H9 (cell line): ENCODE results near the gene ANKRD2. TPM values are rescaled to one million over a fixed set of nuclear protein-coding genes. Genes with fewer than 3 reads are reported as not detected.

Experiments used
- DNase-seq: peaks from one replicate; pipeline ENCODE4 v3.0.0-alpha.2; 2017
- H2AFZ ChIP-seq: one replicate; pipeline ENCODE4 v1.6.1; 2013; ENCODE audit warnings: mild to moderate bottlenecking, low read length, control low read depth, moderate library complexity
- H2AK5ac ChIP-seq: 2 replicates; pipeline ENCODE4 v1.6.1; 2013; ENCODE audit warnings: low read length, control low read depth, mixed read lengths; ENCODE audit not compliant: insufficient read length
- H2BK120ac ChIP-seq: one replicate; pipeline ENCODE4 v1.6.1; 2013; ENCODE audit warnings: low read depth, mild to moderate bottlenecking, low read length, control low read depth, inconsistent platforms; ENCODE audit not compliant: poor library complexity, severe bottlenecking
- H2BK12ac ChIP-seq: 2 replicates; pipeline ENCODE4 v1.6.1; 2013; ENCODE audit warnings: low read length, control low read depth, mixed read lengths, low read depth; ENCODE audit not compliant: insufficient read length
- H2BK15ac ChIP-seq: 2 replicates; pipeline ENCODE4 v1.6.1; 2013; ENCODE audit warnings: low read depth, low read length, control low read depth
- H2BK20ac ChIP-seq: one replicate; pipeline ENCODE4 v1.6.1; 2013; ENCODE audit warnings: low read depth, mild to moderate bottlenecking, low read length, control low read depth, inconsistent platforms; ENCODE audit not compliant: poor library complexity, severe bottlenecking
- H2BK5ac ChIP-seq: 2 replicates; pipeline ENCODE4 v1.6.1; 2013; ENCODE audit warnings: low read length, control low read depth, mixed read lengths; ENCODE audit not compliant: insufficient read length
- H3K14ac ChIP-seq: 2 replicates; pipeline ENCODE4 v1.6.1; 2013; ENCODE audit warnings: low read length, control low read depth; ENCODE audit not compliant: insufficient read depth
- H3K18ac ChIP-seq: 2 replicates; pipeline ENCODE4 v1.6.1; 2013; ENCODE audit warnings: low read depth, mild to moderate bottlenecking, mixed read lengths, low read length, control low read depth; ENCODE audit not compliant: insufficient read length
- H3K23ac ChIP-seq: 2 replicates; pipeline ENCODE4 v1.6.1; 2013; ENCODE audit warnings: low read length, control low read depth, mixed read lengths, low read depth; ENCODE audit not compliant: insufficient read length
- H3K23me2 ChIP-seq: 2 replicates; pipeline ENCODE4 v1.6.1; 2013; ENCODE audit warnings: low read depth, mild to moderate bottlenecking, mixed read lengths, low read length, control low read depth; ENCODE audit not compliant: insufficient read length, poor library complexity, severe bottlenecking
- H3K27ac ChIP-seq: 2 replicates; pipeline ENCODE4 v1.5.1; 2013; ENCODE audit warnings: low read length, control low read depth, mixed read lengths, low read depth; ENCODE audit not compliant: insufficient read length
- H3K27me3 ChIP-seq: 2 replicates; pipeline ENCODE4 v1.6.1; 2013; ENCODE audit warnings: low read length, control low read depth, inconsistent platforms; ENCODE audit not compliant: insufficient read depth
- H3K4ac ChIP-seq: 2 replicates; pipeline ENCODE4 v1.6.1; 2013; ENCODE audit warnings: low read depth, mild to moderate bottlenecking, control low read depth, inconsistent platforms, low read length, moderate library complexity
- H3K4me1 ChIP-seq: 2 replicates; pipeline ENCODE4 v1.6.1; 2013; ENCODE audit warnings: low read length, control low read depth, inconsistent platforms; ENCODE audit not compliant: insufficient read depth
- H3K4me2 ChIP-seq: 2 replicates; pipeline ENCODE4 v1.6.1; 2013; ENCODE audit warnings: low read length, control low read depth, mixed read lengths; ENCODE audit not compliant: insufficient read length, insufficient read depth
- H3K56ac ChIP-seq: 2 replicates; pipeline ENCODE4 v1.6.1; 2013; ENCODE audit warnings: low read depth, mild to moderate bottlenecking, mixed read lengths, low read length, control low read depth; ENCODE audit not compliant: insufficient read length
- H3K79me1 ChIP-seq: 2 replicates; pipeline ENCODE4 v1.6.1; 2013; ENCODE audit warnings: low read depth, mild to moderate bottlenecking, moderate library complexity, low read length, control low read depth, inconsistent platforms; ENCODE audit not compliant: insufficient read depth, poor library complexity, severe bottlenecking
- H3K79me2 ChIP-seq: 2 replicates; pipeline ENCODE4 v1.6.1; 2013; ENCODE audit warnings: low read length, control low read depth, inconsistent platforms; ENCODE audit not compliant: insufficient read depth
- H3K9ac ChIP-seq: 2 replicates; pipeline ENCODE4 v1.6.1; 2013; ENCODE audit warnings: low read length, control low read depth, mixed read lengths; ENCODE audit not compliant: insufficient read length; ENCODE audit errors: extremely low read depth
- H3K9me3 ChIP-seq: one replicate; pipeline ENCODE4 v1.6.1; 2013; ENCODE audit warnings: low read depth, low read length, inconsistent platforms; ENCODE audit not compliant: control insufficient read depth
- H3T11ph ChIP-seq: one replicate; pipeline ENCODE4 v1.6.1; 2013; ENCODE audit warnings: mild to moderate bottlenecking, low read length, control low read depth, inconsistent platforms
- H4K20me1 ChIP-seq: one replicate; pipeline ENCODE4 v1.6.1; 2013; ENCODE audit not compliant: control insufficient read depth, insufficient read length, insufficient read depth
- H4K5ac ChIP-seq: 2 replicates; pipeline ENCODE4 v1.6.1; 2013; ENCODE audit warnings: low read depth, mild to moderate bottlenecking, mixed read lengths, low read length, control low read depth; ENCODE audit not compliant: insufficient read length
- H4K8ac ChIP-seq: replicated peaks from 2 replicates; pipeline ENCODE4 v1.6.1; 2013; ENCODE audit warnings: low read length, control low read depth, mixed read lengths, low read depth; ENCODE audit not compliant: insufficient read length
- H4K91ac ChIP-seq: 2 replicates; pipeline ENCODE4 v1.6.1; 2013; ENCODE audit warnings: low read depth, mild to moderate bottlenecking, moderate library complexity, mixed read lengths, low read length, control low read depth; ENCODE audit not compliant: insufficient read length
- H3K27ac Mint-ChIP-seq, 3 experiments: 2 replicates in 2 of 3; 3 replicates in 1 of 3; pipeline ENCODE4 v1.8.0; 2020 to 2021; ENCODE audit warnings: mixed read lengths in 3 of 3, mild to moderate bottlenecking in 1 of 3, moderate library complexity in 1 of 3
- H3K27me3 Mint-ChIP-seq: 2 replicates; pipeline ENCODE4 v1.8.0; 2021; ENCODE audit warnings: low read depth, mild to moderate bottlenecking, moderate library complexity, mixed read lengths
- H3K36me3 Mint-ChIP-seq, 3 experiments: 2 replicates in 2 of 3; 3 replicates in 1 of 3; pipeline ENCODE4 v1.8.0; 2020 to 2021; ENCODE audit warnings: low read depth in 3 of 3, mixed read lengths in 3 of 3; ENCODE audit not compliant: insufficient read depth in 1 of 3
- H3K4me1 Mint-ChIP-seq, 2 experiments: 2 replicates each; pipeline ENCODE4 v1.8.0; 2020; ENCODE audit warnings: mixed read lengths in 2 of 2
- H3K4me3 Mint-ChIP-seq, 2 experiments: 2 replicates in 1 of 2; 3 replicates in 1 of 2; pipeline ENCODE4 v1.8.0; 2020 to 2021; ENCODE audit warnings: mild to moderate bottlenecking in 2 of 2, mixed read lengths in 2 of 2, moderate library complexity in 1 of 2
- H3K9me3 Mint-ChIP-seq, 2 experiments: 2 replicates in 1 of 2; 3 replicates in 1 of 2; pipeline ENCODE4 v1.8.0; 2020; ENCODE audit warnings: mild to moderate bottlenecking in 2 of 2, mixed read lengths in 2 of 2, moderate library complexity in 1 of 2
- CTCF ChIP-seq: fragments of 200-600 bp; sonication (generic); conservative IDR thresholded peaks from 3 replicates; pipeline ENCODE4 v1.8.0; 2021; ENCODE audit warnings: antibody characterized with exemption, mild to moderate bottlenecking
- WGBS: extraction: QIAGEN DNeasy Blood & Tissue Kit; methylation state at CpG from one replicate; pipeline ENCODE4 v1.1.7; 2013; ENCODE audit warnings: missing lambda C conversion rate, low lambda C conversion rate, mixed read lengths; ENCODE audit not compliant: insufficient read length; ENCODE audit errors: extremely low coverage; 5-methylcytosine and 5-hydroxymethylcytosine counted together
- total RNA-seq: library from RNA; stranded (reverse); gene quantifications from 2 replicates; pipeline ENCODE4 v1.2.1, GENCODE V29; 2021

Gene ANKRD2
- total RNA-seq, 1 experiment from 2014 or later: not detected

- H3K18ac ChIP-seq: no peak within 1 kb of the TSS
- no peaks in the 10 kb centered on the region for H3K79me1 ChIP-seq
- no peak within 1 kb of the TSS for H2BK5ac ChIP-seq
- H4K5ac ChIP-seq: no peak within 1 kb of the TSS
- no CpG with 5 or more reads among the region's 3 CpGs for WGBS
- H3K9me3 ChIP-seq: no peaks in the 10 kb centered on the region
- peaks cover 0 to 3% of the 10 kb centered on the region in 2 experiments; a peak in 2 of 4 replicates for H3K4me1 Mint-ChIP-seq
- no peak within 1 kb of the TSS for H3K23ac ChIP-seq
- H3K56ac ChIP-seq: no peak within 1 kb of the TSS
- no peak within 1 kb of the TSS for H3K27ac ChIP-seq
- DNase-seq: no peak
- no peaks in the 10 kb centered on the region for H3K79me2 ChIP-seq
- no peak within 1 kb of the TSS; the same call in 1 of the 2 replicates for H2BK15ac ChIP-seq
- H3K23me2 ChIP-seq: no peaks in the 10 kb centered on the region
- H3K4ac ChIP-seq: no peak within 1 kb of the TSS
- H3K36me3 Mint-ChIP-seq: no peaks in the 10 kb centered on the region
- no peaks in the 10 kb centered on the region for H4K20me1 ChIP-seq
- TF ChIP-seq CTCF: no peak
- no peak within 1 kb of the TSS; the same call in 1 of the 2 replicates for H3K14ac ChIP-seq
- H3K27me3 Mint-ChIP-seq: no peaks in the 10 kb centered on the region
- H3K4me3 Mint-ChIP-seq: no peak within 1 kb of the TSS
- no peaks in the 10 kb centered on the region for H3K27me3 ChIP-seq
- no peak within 1 kb of the TSS for H4K8ac ChIP-seq
- H3K9me3 Mint-ChIP-seq: no peaks in the 10 kb centered on the region
- H3T11ph ChIP-seq: no peak within 1 kb of the TSS
- H2BK20ac ChIP-seq: no peak within 1 kb of the TSS
- H2AFZ ChIP-seq: no peak within 1 kb of the TSS
- no peak within 1 kb of the TSS for H2BK120ac ChIP-seq
- peak within 1 kb of the TSS in 2 of 3 experiments; percentile 52 to 68; a peak in 2 of 7 replicates for H3K27ac Mint-ChIP-seq
- H2BK12ac ChIP-seq: no peak within 1 kb of the TSS
- H4K91ac ChIP-seq: no peak within 1 kb of the TSS
- no peak within 1 kb of the TSS for H3K4me2 ChIP-seq
- H2AK5ac ChIP-seq: no peak within 1 kb of the TSS
- no peak within 1 kb of the TSS for H3K9ac ChIP-seq
- H3K4me1 ChIP-seq: no peaks in the 10 kb centered on the region
Measured at GRCh38 chr10:97589479-97589878, 16.9 kb downstream of the ANKRD2 start, which contains the start of gene C10orf62. Gene C10orf62, plus strand, starts transcription at chr10:97589721. Its CDS starts 177 bp downstream, at chr10:97589898.
